ENCODE measurements around the gene CNTROB. TPM values are rescaled to one million over a fixed set of nuclear protein-coding genes. Genes with fewer than 3 reads are reported as not detected.

The CNTROB gene
- total RNA-seq, 2 donors from 2014 or later: 14.0 to 27.0 TPM

GRCh38 chr17:7972131-7972785 lies 40.3 kb downstream of the CNTROB start:
- Histone ChIP-seq H3K4me1 (no peaks in the 10 kb centered on the region), H3K9me3 (peaks cover 0 to 12% (median 0%) of the 10 kb centered on the region in 3 donors), H3K4me3 (no peak overlapping the region), H3K36me3 (replicated peaks in 1 of 2; ENCODE audit: insufficient read depth in 1 of 2, low read depth in 2 of 2) (no peaks in the 10 kb centered on the region), H3K27ac (no peak overlapping the region), H3K27me3 (no peaks in the 10 kb centered on the region)
- WGBS, 2 donors: 96% methylated on average over 8 of the region's 8 CpGs
- intact Hi-C loops (cut with DNase I): no loop called here
- ATAC-seq (no peak), DNase-seq (no peak)
- TF ChIP-seq, protein P1, sequence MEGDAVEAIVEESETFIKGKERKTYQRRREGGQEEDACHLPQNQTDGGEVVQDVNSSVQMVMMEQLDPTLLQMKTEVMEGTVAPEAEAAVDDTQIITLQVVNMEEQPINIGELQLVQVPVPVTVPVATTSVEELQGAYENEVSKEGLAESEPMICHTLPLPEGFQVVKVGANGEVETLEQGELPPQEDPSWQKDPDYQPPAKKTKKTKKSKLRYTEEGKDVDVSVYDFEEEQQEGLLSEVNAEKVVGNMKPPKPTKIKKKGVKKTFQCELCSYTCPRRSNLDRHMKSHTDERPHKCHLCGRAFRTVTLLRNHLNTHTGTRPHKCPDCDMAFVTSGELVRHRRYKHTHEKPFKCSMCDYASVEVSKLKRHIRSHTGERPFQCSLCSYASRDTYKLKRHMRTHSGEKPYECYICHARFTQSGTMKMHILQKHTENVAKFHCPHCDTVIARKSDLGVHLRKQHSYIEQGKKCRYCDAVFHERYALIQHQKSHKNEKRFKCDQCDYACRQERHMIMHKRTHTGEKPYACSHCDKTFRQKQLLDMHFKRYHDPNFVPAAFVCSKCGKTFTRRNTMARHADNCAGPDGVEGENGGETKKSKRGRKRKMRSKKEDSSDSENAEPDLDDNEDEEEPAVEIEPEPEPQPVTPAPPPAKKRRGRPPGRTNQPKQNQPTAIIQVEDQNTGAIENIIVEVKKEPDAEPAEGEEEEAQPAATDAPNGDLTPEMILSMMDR (IDR thresholded peaks at IDR 0.05): no peak
- TF ChIP-seq POLR2A (IDR thresholded peaks at IDR 0.05): no peak

DNA sequence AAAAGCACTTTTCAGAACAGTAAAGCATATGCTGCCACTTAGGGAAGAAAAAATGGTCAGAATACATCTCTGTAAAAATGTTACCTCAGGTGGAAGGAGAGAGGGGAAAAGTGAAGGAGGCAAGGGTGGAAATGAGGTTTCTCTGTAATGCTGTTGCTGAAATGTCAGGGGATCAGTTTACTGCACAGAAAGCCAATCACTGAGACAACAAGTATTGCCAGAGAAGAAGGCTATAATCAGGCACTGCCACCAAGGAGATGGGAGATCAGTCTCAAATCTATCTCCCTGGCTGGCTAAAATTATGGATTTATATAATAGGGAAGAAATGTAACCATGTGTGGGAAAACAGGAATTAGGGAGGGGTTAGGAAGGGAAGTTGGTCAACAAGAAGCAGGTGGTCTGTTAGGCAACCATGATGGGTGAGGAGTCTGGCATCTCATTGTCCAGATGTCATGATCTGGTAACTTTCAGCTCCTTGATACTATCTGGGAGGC lies 42.7 kb downstream of the CNTROB start:
- DNase-seq: no peak
- Histone ChIP-seq H3K27ac (no peak overlapping the region), H3K4me3 (no peak overlapping the region), H3K4me1 (no peaks in the 10 kb centered on the region), H3K36me3 (replicated peaks in 1 of 2; ENCODE audit: insufficient read depth in 1 of 2, low read depth in 2 of 2) (no peaks in the 10 kb centered on the region), H3K27me3 (no peaks in the 10 kb centered on the region), H3K9me3 (peaks cover 0 to 12% (median 0%) of the 10 kb centered on the region in 3 donors)
- intact Hi-C loops (cut with DNase I): no loop called here
- no peak for TF ChIP-seq POLR2A (IDR thresholded peaks at IDR 0.05)
- TF ChIP-seq, protein P1 (IDR thresholded peaks at IDR 0.05): no peak
- ATAC-seq: no peak

GRCh38 chr17:7977039-7977438 lies 45.0 kb downstream of the CNTROB start:
- H3K9me3 ChIP-seq: peaks cover 0 to 12% (median 0%) of the 10 kb centered on the region in 3 donors
- intact Hi-C loops (cut with DNase I): no loop called here
- DNase-seq (no peak), ATAC-seq (no peak)
- H3K36me3 ChIP-seq (replicated peaks in 1 of 2; ENCODE audit: insufficient read depth in 1 of 2, low read depth in 2 of 2): no peaks in the 10 kb centered on the region
- no peaks in the 10 kb centered on the region for H3K27me3 ChIP-seq
- WGBS, 2 donors: 36 to 43% methylated on average over 4 of the region's 4 CpGs
- no peak overlapping the region for H3K4me3 ChIP-seq
- TF ChIP-seq POLR2A (IDR thresholded peaks at IDR 0.05): no peak
- TF ChIP-seq, protein P1 (IDR thresholded peaks at IDR 0.05): no peak
- H3K27ac ChIP-seq: no peak overlapping the region
- H3K4me1 ChIP-seq: no peaks in the 10 kb centered on the region

DNA sequence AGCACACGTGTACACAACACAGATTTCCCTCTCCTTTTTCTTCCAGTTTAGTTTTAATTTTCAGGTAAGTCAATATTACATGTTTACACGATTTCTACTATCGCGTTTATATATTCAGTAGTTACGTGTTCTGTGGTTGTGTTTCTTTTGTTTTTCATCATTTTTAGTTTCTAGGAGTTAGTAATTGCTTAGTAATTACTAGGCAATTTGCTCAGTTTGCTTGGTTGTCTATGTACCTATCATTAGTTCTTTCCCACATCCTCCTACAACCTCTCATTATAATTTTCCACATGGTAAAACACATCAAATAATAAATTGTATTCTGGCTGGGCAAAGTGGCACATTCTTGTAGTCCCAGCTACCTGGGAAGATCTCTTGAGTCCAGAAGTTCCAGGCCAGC lies 45.8 kb downstream of the CNTROB start:
- WGBS, 2 donors: 71 to 77% methylated on average over 5 of the region's 5 CpGs
- no peak overlapping the region for H3K27ac ChIP-seq
- no peak for DNase-seq

More for the DNA sequence above, 45.8 kb downstream of the CNTROB start:
- Histone ChIP-seq H3K27me3 (no peaks in the 10 kb centered on the region), H3K4me1 (no peaks in the 10 kb centered on the region), H3K9me3 (peaks cover 0 to 12% (median 0%) of the 10 kb centered on the region in 3 donors), H3K4me3 (no peak overlapping the region), H3K36me3 (replicated peaks in 1 of 2; ENCODE audit: insufficient read depth in 1 of 2, low read depth in 2 of 2) (no peaks in the 10 kb centered on the region)
- no peak for ATAC-seq
- TF ChIP-seq, protein P1 (IDR thresholded peaks at IDR 0.05): no peak
- TF ChIP-seq POLR2A (IDR thresholded peaks at IDR 0.05): no peak
- intact Hi-C loops (cut with DNase I): no loop called here

All from body of pancreas (tissue), 4 donors.